RWPE1 (cell line): ENCODE data around the gene KCTD13.
A peak's percentile ranks its signal among the peaks of the same experiment; 100 is the strongest.
"Not testable (repeated sequence)": the region's sequence is repeated elsewhere in the genome, so short reads cannot be mapped to it uniquely, and the experiment has no call there.

Source experiments
- CTCF ChIA-PET: fragments of 350-600 bp; sonication (Branson Sonifier 250); formaldehyde crosslinking; extraction: SDS; loops from one replicate; lab custom pipeline; 2021; lab: Yijun Ruan, JAX
- POLR2A ChIA-PET: fragments of 400-600 bp; formaldehyde crosslinking; extraction: SDS; loops from one replicate; lab custom pipeline; 2020; ENCODE audit warnings: antibody characterized with exemption; ENCODE audit not compliant: low non-redundant PET; lab: Yijun Ruan, JAX
- DNase-seq: peaks from one replicate; pipeline ENCODE4 v3.0.0; 2012; ENCODE audit warnings: low spot score
- H3K27ac ChIP-seq: fragments of 450-650 bp; 2 replicates; pipeline ENCODE4 v1.5.1; 2017
- TF ChIP-seq, protein P1 (sequence below): fragments of 450-650 bp; conservative IDR thresholded peaks from 2 replicates; pipeline ENCODE4 v1.5.1; 2017; ENCODE audit warnings: low read depth, mild to moderate bottlenecking

KCTD13 gene

GRCh38 chr16:29950806-29951461, 24.9 kb upstream of the KCTD13 start:
- ChIA-PET POLR2A (interaction anchor here (0.6 to 1.8 kb wide), 2 partner anchors 11 to 130 kb away, joined by 3 to 5 read pairs; partner anchors contain the start of gene TMEM219), CTCF (interaction anchor here (1.1 kb wide), 1 partner anchor 11 kb away, joined by 8 read pairs; the partner anchor contains the start of gene TMEM219)
- no peak for DNase-seq
- TF ChIP-seq, protein P1, sequence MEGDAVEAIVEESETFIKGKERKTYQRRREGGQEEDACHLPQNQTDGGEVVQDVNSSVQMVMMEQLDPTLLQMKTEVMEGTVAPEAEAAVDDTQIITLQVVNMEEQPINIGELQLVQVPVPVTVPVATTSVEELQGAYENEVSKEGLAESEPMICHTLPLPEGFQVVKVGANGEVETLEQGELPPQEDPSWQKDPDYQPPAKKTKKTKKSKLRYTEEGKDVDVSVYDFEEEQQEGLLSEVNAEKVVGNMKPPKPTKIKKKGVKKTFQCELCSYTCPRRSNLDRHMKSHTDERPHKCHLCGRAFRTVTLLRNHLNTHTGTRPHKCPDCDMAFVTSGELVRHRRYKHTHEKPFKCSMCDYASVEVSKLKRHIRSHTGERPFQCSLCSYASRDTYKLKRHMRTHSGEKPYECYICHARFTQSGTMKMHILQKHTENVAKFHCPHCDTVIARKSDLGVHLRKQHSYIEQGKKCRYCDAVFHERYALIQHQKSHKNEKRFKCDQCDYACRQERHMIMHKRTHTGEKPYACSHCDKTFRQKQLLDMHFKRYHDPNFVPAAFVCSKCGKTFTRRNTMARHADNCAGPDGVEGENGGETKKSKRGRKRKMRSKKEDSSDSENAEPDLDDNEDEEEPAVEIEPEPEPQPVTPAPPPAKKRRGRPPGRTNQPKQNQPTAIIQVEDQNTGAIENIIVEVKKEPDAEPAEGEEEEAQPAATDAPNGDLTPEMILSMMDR = no peak
- H3K27ac ChIP-seq = no peak overlapping the region

DNA sequence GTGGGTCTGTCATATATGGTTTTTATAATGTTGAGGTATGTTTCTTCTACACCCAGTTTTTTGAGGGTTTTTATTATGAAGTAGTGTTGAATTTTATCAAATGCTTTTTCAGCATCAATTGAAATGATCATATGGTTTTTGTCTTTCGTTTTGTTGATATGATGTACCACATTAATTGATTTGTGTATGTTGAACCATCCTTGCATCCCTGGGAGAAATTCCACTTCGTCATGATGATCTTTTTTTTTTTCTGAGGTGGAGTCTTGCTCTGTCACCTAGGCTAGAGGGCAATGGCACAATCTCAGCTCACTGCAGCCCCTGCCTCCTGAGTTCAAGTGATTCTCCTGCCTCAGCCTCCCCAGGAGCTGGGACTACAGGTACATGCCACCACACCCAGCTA, 21.9 kb upstream of the KCTD13 start:
- ChIA-PET CTCF (interaction anchor here (0.6 kb wide), 1 partner anchor 13 kb away, joined by 3 read pairs; no protein-coding TSS in a partner anchor), POLR2A (no interaction called here)
- TF ChIP-seq, protein P1 = no peak
- H3K27ac ChIP-seq = no peak overlapping the region
- no peak for DNase-seq

GRCh38 chr16:29943846-29944799, 18.1 kb upstream of the KCTD13 start:
- H3K27ac ChIP-seq = peak overlapping the region; percentile 94
- peak; percentile 95 for DNase-seq
- POLR2A ChIA-PET = interaction anchor here (0.5 to 1.4 kb wide), 3 partner anchors 17 to 93 kb away, joined by 3 to 7 read pairs (median 4); partner anchors contain the start of gene KCTD13
- TF ChIP-seq, protein P1 = no peak
- CTCF ChIA-PET = interaction anchor here (0.6 to 1.2 kb wide), 7 partner anchors 19 to 137 kb away, joined by 3 to 9 read pairs (median 4); no protein-coding TSS in a partner anchor

DNA sequence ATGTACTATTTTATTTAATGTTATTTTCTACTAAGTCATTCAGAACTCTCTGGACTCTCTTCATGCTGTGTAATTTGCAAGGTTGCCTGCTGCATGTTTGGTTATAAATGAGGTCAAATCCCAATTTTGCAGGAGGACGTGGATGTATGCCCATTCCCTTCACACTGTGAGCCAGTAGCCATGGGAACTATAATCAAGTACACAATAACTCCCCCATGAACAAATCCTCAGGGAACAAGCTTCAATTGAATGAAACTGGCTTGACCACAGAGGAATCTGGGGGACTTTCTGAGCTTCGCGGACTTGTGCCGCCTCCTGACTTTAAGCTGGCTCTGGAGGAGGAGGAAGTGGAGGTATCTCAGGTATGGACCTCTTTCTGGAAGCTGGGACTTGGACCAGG, 14.6 kb upstream of the KCTD13 start:
- no peak for DNase-seq
- CTCF ChIA-PET = no interaction called here
- TF ChIP-seq, protein P1 = no peak
- POLR2A ChIA-PET = no interaction called here
- H3K27ac ChIP-seq = no peak overlapping the region

GRCh38 chr16:29931750-29932149, 5.7 kb upstream of the KCTD13 start:
- CTCF ChIA-PET = interaction anchor here (0.6 kb wide), 1 partner anchor 59 kb away, joined by 3 read pairs; no protein-coding TSS in a partner anchor
- POLR2A ChIA-PET, DNase-seq, H3K27ac ChIP-seq: not testable (repeated sequence)

- peak overlapping the region; percentile 81 for H3K27ac ChIP-seq
- CTCF ChIA-PET = no interaction called here
Measured at GRCh38 chr16:29927070-29927905, 1.3 kb upstream of the KCTD13 start.

More at GRCh38 chr16:29927070-29927905, 1.3 kb upstream of the KCTD13 start:
- TF ChIP-seq, protein P1 = no peak
- DNase-seq = no peak
- POLR2A ChIA-PET = interaction anchor here (0.6 to 0.9 kb wide), 2 partner anchors 32 to 34 kb away, joined by 4 read pairs; partner anchors contain the start of gene TMEM219
